Retina (tissue), 1 donor: Measurements from ENCODE around the gene ACAT2.
"Not testable (repeated sequence)": the region's sequence is repeated elsewhere in the genome, so short reads cannot be mapped to it uniquely, and the experiment has no call there.

Experiments
- DNase-seq: peaks from one replicate; pipeline ENCODE4 v3.0.0-alpha.2; 2016

The ACAT2 gene

GRCh38 chr6:159732550-159732949 is 29.3 kb upstream of the ACAT2 start:
- not testable (repeated sequence) for DNase-seq

DNA sequence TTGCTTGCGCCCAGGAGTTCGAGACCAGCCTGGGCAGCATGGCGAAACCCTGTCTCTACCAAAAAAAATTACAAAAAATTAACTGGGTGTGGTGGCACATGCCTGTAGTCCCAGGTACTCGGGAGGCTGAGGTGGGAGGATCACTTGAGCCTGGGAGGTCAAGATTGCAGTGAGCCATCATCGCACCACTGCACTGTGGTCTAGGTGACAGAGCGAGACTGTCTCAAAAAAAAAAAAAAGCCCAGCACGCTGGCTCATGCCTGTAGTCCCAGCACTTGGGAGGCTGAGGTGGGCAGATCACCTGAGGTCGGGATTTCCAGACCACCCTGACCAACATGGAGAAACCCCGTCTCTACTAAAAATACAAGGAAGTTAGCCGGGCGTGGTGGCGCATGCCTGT is 28.4 kb upstream of the ACAT2 start:
- DNase-seq, result not testable (repeated sequence)

- no peak for DNase-seq
These were observed 24.9 kb upstream of the ACAT2 start for GRCh38 chr6:159736908-159737307.

- no peak for DNase-seq
These were observed 22.5 kb upstream of the ACAT2 start for GRCh38 chr6:159739341-159739740.

GRCh38 chr6:159742165-159742564 is 19.7 kb upstream of the ACAT2 start:
- DNase-seq, result no peak

- DNase-seq, result no peak
These were observed 16.8 kb upstream of the ACAT2 start for GRCh38 chr6:159745081-159745480.

- no peak for DNase-seq
These were observed 15.1 kb upstream of the ACAT2 start for GRCh38 chr6:159746759-159747158.

- not testable (repeated sequence) for DNase-seq
These were observed 13.7 kb upstream of the ACAT2 start for GRCh38 chr6:159748127-159748526.

DNA sequence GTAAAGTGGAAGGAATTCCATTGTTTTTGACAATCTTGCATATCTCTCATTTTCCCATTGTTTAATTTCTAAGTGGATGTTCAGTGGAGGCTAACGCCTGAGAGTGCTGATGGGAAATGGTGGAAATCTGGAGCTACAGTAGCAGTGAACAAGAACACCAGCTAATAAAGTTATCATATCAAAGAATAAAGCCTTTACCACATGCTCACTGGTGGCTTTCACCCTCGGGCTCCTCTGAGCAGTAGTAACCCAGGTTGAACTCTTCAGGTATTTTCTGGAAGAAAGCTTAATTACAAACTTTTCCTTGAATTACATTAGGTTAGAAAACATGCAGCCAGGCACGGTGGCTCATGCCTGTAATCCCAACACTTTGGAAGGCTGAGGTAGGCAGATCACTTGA is 10.4 kb upstream of the ACAT2 start:
- no peak for DNase-seq

DNA sequence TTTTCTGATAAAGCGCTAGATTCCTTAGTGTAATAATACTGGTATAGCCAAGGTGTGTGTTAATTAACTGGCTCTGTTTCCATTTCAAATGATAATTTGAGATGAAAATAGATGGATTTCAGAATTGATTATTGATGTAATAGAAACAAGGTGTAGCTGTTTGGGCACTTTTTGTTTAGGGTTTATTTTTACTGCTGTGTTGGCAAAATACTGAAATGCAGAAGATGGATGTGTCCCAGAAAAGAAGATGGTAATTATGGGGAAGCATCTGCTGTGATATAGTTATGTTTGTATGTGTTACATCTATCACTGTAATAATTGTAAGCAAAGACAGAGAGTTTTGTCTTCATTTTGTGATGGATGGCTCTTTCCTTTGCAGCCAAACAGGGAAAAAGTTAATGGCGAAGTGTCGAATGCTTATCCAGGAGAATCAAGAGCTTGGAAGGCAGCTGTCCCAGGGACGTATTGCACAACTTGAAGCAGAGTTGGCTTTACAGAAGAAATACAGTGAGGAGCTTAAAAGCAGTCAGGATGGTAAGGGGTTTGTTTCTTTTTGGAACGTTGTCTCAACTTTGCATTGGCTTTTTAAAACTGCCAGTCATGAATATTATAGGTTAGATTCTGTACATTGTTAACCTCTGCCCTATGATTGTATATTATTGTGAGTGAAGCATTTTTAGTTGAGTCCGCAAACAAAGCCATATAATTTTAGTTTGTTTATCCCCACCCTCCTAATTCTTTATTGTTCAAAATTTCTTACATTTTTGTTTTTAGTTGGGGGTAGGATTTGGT is 8.6 kb upstream of the ACAT2 start:
- DNase-seq, result no peak

GRCh38 chr6:159754401-159754800 is 7.4 kb upstream of the ACAT2 start:
- no peak for DNase-seq

- DNase-seq, result no peak
These were observed 6.6 kb upstream of the ACAT2 start for GRCh38 chr6:159754959-159755914.

DNA sequence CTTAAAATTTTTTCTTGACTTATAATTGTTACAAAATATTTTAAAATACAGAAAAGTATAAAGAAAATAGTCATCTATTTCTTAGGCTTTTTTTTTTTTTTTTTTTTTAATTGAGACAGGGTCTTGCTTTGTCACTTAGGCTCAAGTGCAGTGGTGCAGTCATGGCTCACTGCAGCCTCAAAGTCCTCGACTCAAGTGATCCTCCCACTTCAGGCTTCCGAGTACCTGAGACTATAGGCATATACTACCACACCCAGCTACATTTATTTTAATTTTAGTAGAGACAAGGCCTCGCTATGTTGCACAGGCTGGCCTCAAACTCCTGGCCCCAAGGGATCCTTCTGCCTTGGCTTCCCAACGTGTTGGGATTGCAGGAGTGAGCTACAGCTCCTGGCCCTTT is 5.3 kb upstream of the ACAT2 start:
- no peak for DNase-seq

DNA sequence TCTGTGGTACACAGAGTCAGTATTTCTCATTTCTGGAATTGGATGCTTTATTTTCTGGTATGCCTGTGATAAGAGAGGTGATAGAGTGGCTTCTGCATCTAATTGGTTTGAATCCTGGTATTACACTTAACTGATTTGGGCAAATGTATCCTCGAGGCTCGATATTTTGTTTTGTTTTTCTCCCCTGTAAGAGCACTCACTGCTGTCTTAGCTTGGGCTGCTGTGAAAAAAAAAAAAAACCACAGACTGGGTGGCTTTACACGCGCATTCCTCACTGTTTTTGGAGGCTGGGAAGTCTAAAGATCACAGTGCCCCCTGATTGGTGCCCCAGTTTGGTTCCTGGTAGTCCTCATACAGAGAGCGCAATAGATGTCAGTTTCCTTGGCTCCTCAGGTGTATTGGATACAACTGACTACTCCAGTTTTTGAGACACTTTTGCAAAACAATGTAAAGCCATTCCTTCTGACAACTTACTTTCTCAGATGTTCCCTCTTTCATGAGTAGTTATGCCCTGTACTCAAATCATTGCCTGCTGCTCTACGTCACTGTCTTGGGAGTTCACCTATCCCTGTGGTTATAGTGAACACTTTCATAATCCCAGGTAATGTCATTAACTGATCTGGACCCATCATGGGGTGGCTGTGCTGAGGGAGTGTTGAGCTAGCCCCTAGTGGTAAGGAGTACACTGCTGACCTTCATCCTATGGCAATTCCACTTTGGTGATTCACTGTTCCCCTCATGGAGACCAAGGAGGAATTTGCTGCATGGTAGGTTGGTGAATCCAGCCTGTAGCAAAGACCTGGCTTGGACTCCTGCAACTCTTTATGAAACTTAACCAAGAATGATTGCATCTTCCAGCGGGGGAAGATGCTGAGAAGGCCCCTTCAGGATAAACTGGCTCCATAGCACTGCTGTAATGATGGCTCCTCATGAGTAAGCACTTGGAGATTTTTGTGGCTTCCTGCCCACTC is 3.5 kb upstream of the ACAT2 start:
- no peak for DNase-seq

DNA sequence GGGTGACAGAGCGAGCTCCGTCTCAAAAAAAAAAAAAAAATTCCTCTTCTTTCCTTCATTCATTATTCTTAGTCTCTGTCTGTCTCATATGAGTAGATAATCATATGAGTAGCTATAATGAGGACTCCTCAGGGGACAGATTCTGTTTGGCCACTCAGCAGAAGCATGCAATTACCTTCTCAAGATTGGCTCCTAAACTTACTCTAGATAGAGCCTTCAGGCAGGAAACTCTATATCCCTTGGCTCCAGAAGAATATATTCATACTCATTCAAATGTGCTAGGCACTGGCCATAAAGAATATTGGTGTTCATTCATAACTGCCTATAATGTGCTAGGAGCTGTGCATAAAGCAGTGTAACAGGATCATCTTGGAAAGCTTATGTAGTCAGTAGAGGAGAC is 2.2 kb upstream of the ACAT2 start:
- DNase-seq, result no peak

- DNase-seq, result no peak
These were observed 1.2 kb upstream of the ACAT2 start for GRCh38 chr6:159760602-159761057.

DNA sequence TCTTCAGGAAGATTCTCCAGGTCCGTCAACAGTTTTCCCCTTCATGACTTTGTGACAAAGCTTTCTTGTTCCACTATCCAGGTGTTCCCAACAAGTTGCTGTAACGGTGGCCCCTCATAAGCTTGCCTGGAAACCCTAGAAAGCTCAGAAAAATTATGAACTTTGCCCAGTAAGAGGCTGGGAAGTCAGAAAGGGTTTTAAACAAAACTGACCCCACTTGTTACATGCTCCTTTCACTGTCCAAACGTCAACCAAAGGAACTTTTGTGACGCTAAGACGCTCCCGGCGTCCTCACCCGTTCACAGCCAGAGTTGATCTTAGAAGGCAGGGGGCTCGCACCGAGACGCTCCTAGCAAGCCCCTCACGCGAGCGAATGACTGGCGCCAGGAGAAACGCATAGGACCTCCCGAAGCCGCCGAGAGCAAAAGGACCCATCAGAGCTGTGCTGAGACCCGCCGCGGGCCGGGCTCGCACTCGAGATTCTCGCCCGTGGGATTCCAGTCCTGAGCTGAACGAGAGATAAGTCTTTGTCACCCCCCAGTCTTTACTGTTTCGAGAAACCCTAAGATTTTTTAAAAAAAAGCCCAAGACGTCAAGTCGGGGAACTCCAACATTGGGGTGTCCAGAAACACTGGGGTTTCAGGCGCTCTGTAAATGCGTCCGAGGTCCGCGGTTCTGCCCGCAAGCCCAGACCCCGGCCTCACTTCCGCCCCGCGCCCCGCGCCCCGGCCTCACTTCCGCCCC is 544 bp upstream of the ACAT2 start:
- DNase-seq, result peak; percentile 75

DNA sequence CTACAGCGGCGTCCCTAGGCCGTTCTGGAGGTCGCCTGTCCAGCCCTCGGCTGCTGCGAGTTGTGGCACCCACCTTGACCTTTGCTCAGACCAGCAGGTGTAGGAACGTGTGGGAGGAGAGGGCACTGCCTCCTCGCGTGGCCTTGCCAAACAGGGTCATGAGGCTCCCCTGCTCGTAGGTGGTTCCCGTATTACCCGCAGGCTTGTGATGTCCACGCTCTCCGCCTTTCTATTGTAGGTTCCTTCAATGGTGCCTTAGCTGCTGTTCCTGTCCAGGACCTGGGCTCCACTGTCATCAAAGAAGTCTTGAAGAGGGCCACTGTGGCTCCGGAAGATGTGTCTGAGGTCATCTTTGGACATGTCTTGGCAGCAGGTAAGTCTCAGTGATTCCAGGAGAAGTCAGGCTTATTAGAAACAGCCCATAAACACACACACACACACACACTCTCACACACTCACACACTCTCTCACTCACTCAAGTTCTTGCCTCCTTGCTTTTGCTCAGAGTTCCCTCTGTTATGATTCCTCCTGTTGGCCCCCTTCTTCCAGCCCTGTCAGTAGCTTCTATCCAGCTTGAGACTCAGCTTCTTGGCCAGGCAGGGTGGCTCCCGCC is 942 bp downstream of the ACAT2 start:
- DNase-seq, result no peak

- DNase-seq, result no peak
These were observed 5.1 kb downstream of the ACAT2 start for GRCh38 chr6:159766906-159767305.

DNA sequence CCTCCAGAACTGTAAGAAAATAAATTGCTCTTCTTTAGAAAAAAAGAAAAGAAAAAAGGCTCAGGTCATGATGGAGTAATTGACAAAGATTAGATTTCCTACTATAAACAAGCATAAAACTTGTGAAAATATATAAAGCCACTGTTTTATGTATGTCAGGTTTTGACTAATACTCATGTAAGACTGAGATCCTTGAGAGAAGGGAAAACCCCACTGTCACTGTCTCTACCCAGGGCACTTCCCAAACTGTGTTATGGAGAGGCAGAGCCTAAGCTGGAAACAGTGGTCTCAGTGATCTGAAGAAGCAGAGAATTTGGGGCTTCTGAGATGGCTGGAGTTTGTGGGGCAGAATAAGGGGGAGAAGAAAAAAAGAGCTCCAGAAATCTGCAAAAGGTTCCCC is 7.6 kb downstream of the ACAT2 start:
- no peak for DNase-seq

DNA sequence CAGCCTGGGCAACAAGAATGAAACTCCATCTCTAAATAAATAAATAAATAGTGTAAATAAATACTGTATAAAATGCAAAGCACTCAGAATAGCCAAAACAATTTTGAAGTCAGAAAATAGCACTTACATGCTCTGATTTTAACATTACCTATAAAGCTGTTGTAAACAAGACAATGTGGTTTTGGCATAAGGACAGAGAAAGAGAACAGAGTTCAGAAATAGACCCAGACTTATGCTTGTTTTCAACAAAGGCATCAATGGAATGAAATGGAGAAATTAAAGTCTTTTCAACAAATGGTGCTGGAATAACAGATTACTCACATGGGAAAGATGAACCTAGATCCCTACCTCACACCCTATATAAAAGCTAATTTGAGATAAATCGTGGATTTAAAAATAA is 10.4 kb downstream of the ACAT2 start:
- DNase-seq, result no peak
